CD14-positive monocyte (primary cell): Measurements from ENCODE around the gene CADM1. TPM values are rescaled to one million over a fixed set of nuclear protein-coding genes. Genes with fewer than 3 reads are reported as not detected.

Experiments used
- DNase-seq, 3 donors: peaks; one replicate each; pipeline ENCODE4 v3.0.0-alpha.2; 2011 to 2022
- H2AFZ ChIP-seq: 2 replicates; pipeline ENCODE4 v1.6.0; 2012; ENCODE audit warnings: mild to moderate bottlenecking, low read depth, low read length, inconsistent platforms; ENCODE audit not compliant: insufficient read depth, poor library complexity, severe bottlenecking
- H3K27ac ChIP-seq, 2 donors: 1 replicate in 1 of 2; 2 replicates in 1 of 2; pipeline ENCODE4 v1.5.1; 2012 to 2013; ENCODE audit warnings: low read length in 2 of 2, control low read depth in 1 of 2, inconsistent platforms in 1 of 2, low read depth in 1 of 2, mild to moderate bottlenecking in 1 of 2
- H3K27me3 ChIP-seq, 2 donors: one replicate each; pipeline versions ENCODE4 v1.6.0 to v1.6.1; 2011 to 2013; ENCODE audit warnings: low read length in 2 of 2; ENCODE audit not compliant: control insufficient read depth in 2 of 2, insufficient read depth in 2 of 2
- H3K36me3 ChIP-seq, 2 donors: replicated peaks in 1 of 2; 1 replicate in 1 of 2; 2 replicates in 1 of 2; pipeline versions ENCODE4 v1.5.1 to v1.6.1; 2012 to 2013; ENCODE audit warnings: low read length in 2 of 2, control low read depth in 1 of 2, inconsistent platforms in 1 of 2, mild to moderate bottlenecking in 1 of 2; ENCODE audit not compliant: insufficient read depth in 2 of 2, control insufficient read depth in 1 of 2
- H3K4me1 ChIP-seq, 2 donors: 1 replicate in 1 of 2; 2 replicates in 1 of 2; pipeline versions ENCODE4 v1.5.1 to v1.6.1; 2012 to 2013; ENCODE audit warnings: low read length in 2 of 2, control low read depth in 1 of 2, inconsistent platforms in 1 of 2, mild to moderate bottlenecking in 1 of 2, moderate library complexity in 1 of 2; ENCODE audit not compliant: insufficient read depth in 2 of 2, control insufficient read depth in 1 of 2
- H3K4me2 ChIP-seq: replicated peaks from 2 replicates; pipeline ENCODE3; 2012; ENCODE audit warnings: low read length, moderate library complexity, mild to moderate bottlenecking; ENCODE audit not compliant: poor library complexity, severe bottlenecking; ENCODE audit errors: extremely low read depth
- H3K4me3 ChIP-seq, 3 experiments: fragments of 200-600 bp in 1 of 3; sonication (generic) in 1 of 3; replicated peaks in 1 of 3; 1 replicate in 2 of 3; 2 replicates in 1 of 3; pipeline ENCODE4 v1.5.1; 2011 to 2013; ENCODE audit warnings: low read length in 3 of 3, mild to moderate bottlenecking in 3 of 3, control low read depth in 2 of 3, low read depth in 2 of 3, inconsistent platforms in 1 of 3, moderate library complexity in 1 of 3
- H3K79me2 ChIP-seq: 2 replicates; pipeline ENCODE4 v1.6.0; 2012; ENCODE audit warnings: mild to moderate bottlenecking, control low read depth, inconsistent platforms, low read length, moderate library complexity; ENCODE audit not compliant: insufficient read depth
- H3K9ac ChIP-seq: 2 replicates; pipeline ENCODE4 v1.6.0; 2017; ENCODE audit warnings: low read length, mild to moderate bottlenecking; ENCODE audit not compliant: insufficient read depth, poor library complexity, severe bottlenecking
- H3K9me3 ChIP-seq, 2 donors: replicated peaks in 1 of 2; 1 replicate in 1 of 2; 2 replicates in 1 of 2; pipeline versions ENCODE4 v1.5.1 to v1.6.1; 2012 to 2013; ENCODE audit warnings: low read length in 2 of 2, control low read depth in 1 of 2; ENCODE audit not compliant: control insufficient read depth in 1 of 2, insufficient read depth in 1 of 2
- H4K20me1 ChIP-seq: 2 replicates; pipeline ENCODE4 v1.6.0; 2012; ENCODE audit warnings: mild to moderate bottlenecking, low read length, control low read depth, moderate library complexity; ENCODE audit not compliant: insufficient read depth
- H3K27ac Mint-ChIP-seq, 7 donors: one replicate each; pipeline ENCODE4 v1.8.0; 2020; ENCODE audit warnings: mild to moderate bottlenecking in 7 of 7, mixed read lengths in 7 of 7, moderate library complexity in 6 of 7, inconsistent platforms in 2 of 7
- H3K27me3 Mint-ChIP-seq, 3 donors: one replicate each; pipeline ENCODE4 v1.8.0; 2021 to 2022; ENCODE audit warnings: low read depth in 3 of 3, mild to moderate bottlenecking in 3 of 3, mixed read lengths in 3 of 3, moderate library complexity in 3 of 3, inconsistent platforms in 1 of 3
- H3K36me3 Mint-ChIP-seq, 2 donors: one replicate each; pipeline ENCODE4 v1.8.0; 2020; ENCODE audit warnings: mixed read lengths in 2 of 2, inconsistent platforms in 1 of 2, mild to moderate bottlenecking in 1 of 2
- H3K4me1 Mint-ChIP-seq: one replicate; pipeline ENCODE4 v1.8.0; 2020; ENCODE audit warnings: mild to moderate bottlenecking, mixed read lengths
- H3K4me3 Mint-ChIP-seq, 2 donors: one replicate each; pipeline ENCODE4 v1.8.0; 2020; ENCODE audit warnings: mild to moderate bottlenecking in 2 of 2, mixed read lengths in 2 of 2, moderate library complexity in 1 of 2
- H3K9me3 Mint-ChIP-seq, 7 donors: one replicate each; pipeline ENCODE4 v1.8.0; 2020 to 2022; ENCODE audit warnings: mixed read lengths in 7 of 7, mild to moderate bottlenecking in 6 of 7, moderate library complexity in 6 of 7, inconsistent platforms in 2 of 7
- WGBS: methylation state at CpG from one replicate; pipeline ENCODE4 v1.1.5; 2013; ENCODE audit warnings: missing lambda C conversion rate; ENCODE audit not compliant: insufficient coverage; 5-methylcytosine and 5-hydroxymethylcytosine counted together
- intact Hi-C, 2 donors: fragments of 100-400 bp; cut with micrococcal nuclease; formaldehyde crosslinking; loops; one replicate each; pipeline versions ENCODE4 v1.15.0 to v1.15.1; 2023
- polyA plus RNA-seq, 3 donors: library from polyadenylated mRNA; depleted of rRNA in 1 of 3; unstranded in 2 of 3; stranded (reverse) in 1 of 3; fragments of 300-500 nt in 2 of 3; fragments of >200 nt in 1 of 3; fragmentation: Illumina TruSeq in 2 of 3; gene quantifications; 1 replicate in 2 of 3; 2 replicates in 1 of 3; pipeline ENCODE4 v1.2.3, GENCODE V29; 2012 to 2021
- TF ChIP-seq, protein P1 (sequence below): fragments of 200-600 bp; IDR thresholded peaks from one replicate; pipeline ENCODE4 v1.8.0; 2022; ENCODE audit warnings: antibody characterized with exemption, mild to moderate bottlenecking

Gene CADM1
- polyA plus RNA-seq, 3 donors, result not detected

DNA sequence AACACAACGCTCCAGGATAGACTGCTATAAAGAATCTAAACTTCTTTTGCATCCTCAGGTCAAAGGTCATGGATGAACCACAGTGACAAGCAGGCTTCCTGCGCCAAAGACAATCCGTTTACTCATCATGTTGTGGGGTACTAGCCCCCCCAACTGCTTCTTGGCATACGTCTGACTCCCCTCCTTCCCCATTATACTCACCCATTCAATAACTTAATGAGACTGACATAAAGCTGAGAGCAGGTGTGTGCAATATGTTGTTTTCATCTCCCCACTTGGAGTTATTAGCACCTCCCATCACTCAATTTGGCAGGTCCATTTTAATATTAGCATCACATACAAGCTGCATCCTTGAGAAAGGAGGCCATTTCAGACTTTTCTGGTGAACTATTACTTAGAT, 157.1 kb downstream of the CADM1 start:
- Mint-ChIP-seq H3K9me3 (no peaks in the 10 kb centered on the region), H3K27ac (no peak overlapping the region), H3K4me1 (no peaks in the 10 kb centered on the region), H3K36me3 (no peaks in the 10 kb centered on the region), H3K27me3 (peaks cover 0 to 7% (median 4%) of the 10 kb centered on the region in 3 donors), H3K4me3 (no peak overlapping the region)
- H3K4me1 ChIP-seq, result no peaks in the 10 kb centered on the region
- no peaks in the 10 kb centered on the region for H3K27me3 ChIP-seq
- H3K9me3 ChIP-seq, result no peaks in the 10 kb centered on the region
- TF ChIP-seq, protein P1, sequence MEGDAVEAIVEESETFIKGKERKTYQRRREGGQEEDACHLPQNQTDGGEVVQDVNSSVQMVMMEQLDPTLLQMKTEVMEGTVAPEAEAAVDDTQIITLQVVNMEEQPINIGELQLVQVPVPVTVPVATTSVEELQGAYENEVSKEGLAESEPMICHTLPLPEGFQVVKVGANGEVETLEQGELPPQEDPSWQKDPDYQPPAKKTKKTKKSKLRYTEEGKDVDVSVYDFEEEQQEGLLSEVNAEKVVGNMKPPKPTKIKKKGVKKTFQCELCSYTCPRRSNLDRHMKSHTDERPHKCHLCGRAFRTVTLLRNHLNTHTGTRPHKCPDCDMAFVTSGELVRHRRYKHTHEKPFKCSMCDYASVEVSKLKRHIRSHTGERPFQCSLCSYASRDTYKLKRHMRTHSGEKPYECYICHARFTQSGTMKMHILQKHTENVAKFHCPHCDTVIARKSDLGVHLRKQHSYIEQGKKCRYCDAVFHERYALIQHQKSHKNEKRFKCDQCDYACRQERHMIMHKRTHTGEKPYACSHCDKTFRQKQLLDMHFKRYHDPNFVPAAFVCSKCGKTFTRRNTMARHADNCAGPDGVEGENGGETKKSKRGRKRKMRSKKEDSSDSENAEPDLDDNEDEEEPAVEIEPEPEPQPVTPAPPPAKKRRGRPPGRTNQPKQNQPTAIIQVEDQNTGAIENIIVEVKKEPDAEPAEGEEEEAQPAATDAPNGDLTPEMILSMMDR, result no peak
- intact Hi-C loops, result no loop called here
- no peak for DNase-seq
- no peaks in the 10 kb centered on the region for H4K20me1 ChIP-seq
- no peak overlapping the region for H3K9ac ChIP-seq
- WGBS, result 100% methylated on average over 1 of the region's 4 CpGs
- H2AFZ ChIP-seq, result no peak overlapping the region
- no peak overlapping the region for H3K27ac ChIP-seq
- no peaks in the 10 kb centered on the region for H3K36me3 ChIP-seq
- no peaks in the 10 kb centered on the region for H3K79me2 ChIP-seq
- H3K4me2 ChIP-seq, result no peak overlapping the region
- no peak overlapping the region for H3K4me3 ChIP-seq

DNA sequence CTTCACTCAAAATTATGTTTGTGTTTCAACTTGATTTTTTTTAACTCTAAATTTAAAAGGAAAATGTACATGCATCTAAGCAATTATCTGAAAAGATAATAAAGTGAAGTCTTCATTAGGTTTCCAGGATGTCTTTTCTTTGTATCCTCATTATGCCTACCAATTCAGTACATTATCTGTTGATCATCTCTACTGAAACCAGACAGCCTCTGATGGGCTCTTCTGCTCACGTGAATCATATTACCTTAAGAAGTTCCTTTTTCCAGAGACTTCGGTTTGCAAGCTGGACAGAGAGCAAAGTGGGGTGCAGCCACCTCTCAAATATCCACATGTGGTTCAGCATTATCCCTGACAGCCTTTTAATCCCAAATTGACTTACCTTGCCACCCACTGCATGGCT, 158.4 kb downstream of the CADM1 start:
- no peaks in the 10 kb centered on the region for H3K79me2 ChIP-seq
- H3K9ac ChIP-seq, result no peak overlapping the region
- intact Hi-C loops, result no loop called here

More for the DNA sequence above, 158.4 kb downstream of the CADM1 start:
- DNase-seq, result no peak
- Mint-ChIP-seq H3K9me3 (no peaks in the 10 kb centered on the region), H3K27me3 (peaks cover 0 to 9% (median 2%) of the 10 kb centered on the region in 3 donors), H3K4me1 (no peaks in the 10 kb centered on the region), H3K4me3 (no peak overlapping the region), H3K27ac (no peak overlapping the region), H3K36me3 (no peaks in the 10 kb centered on the region)
- no peaks in the 10 kb centered on the region for H3K36me3 ChIP-seq
- no peak overlapping the region for H3K4me3 ChIP-seq
- TF ChIP-seq, protein P1, result no peak
- WGBS, result 73% methylated on average over 2 of the region's 2 CpGs
- H3K27me3 ChIP-seq, result no peaks in the 10 kb centered on the region
- no peak overlapping the region for H3K4me2 ChIP-seq
- no peaks in the 10 kb centered on the region for H3K9me3 ChIP-seq
- H4K20me1 ChIP-seq, result no peaks in the 10 kb centered on the region
- H3K4me1 ChIP-seq, result no peaks in the 10 kb centered on the region
- no peak overlapping the region for H3K27ac ChIP-seq
- no peak overlapping the region for H2AFZ ChIP-seq
